Left ventricle myocardium inferior (tissue), 1 donor: ENCODE data around the gene STARD7. TPM values are rescaled to one million over a fixed set of nuclear protein-coding genes. Genes with fewer than 3 reads are reported as not detected.
A peak's percentile ranks its signal among the peaks of the same experiment; 100 is the strongest.
"Not testable (repeated sequence)": the region's sequence is repeated elsewhere in the genome, so short reads cannot be mapped to it uniquely, and the experiment has no call there.

Experiments used
- DNase-seq: peaks from one replicate; pipeline ENCODE4 v3.0.0-alpha.2; 2020
- H3K27ac ChIP-seq: fragments of 200-600 bp; replicated peaks from 2 replicates; pipeline ENCODE4 v1.8.0; 2021
- H3K27me3 ChIP-seq: fragments of 200-600 bp; 2 replicates; pipeline ENCODE4 v1.8.0; 2021; ENCODE audit warnings: low read depth
- H3K36me3 ChIP-seq: fragments of 200-600 bp; 2 replicates; pipeline ENCODE4 v1.8.0; 2021
- H3K4me1 ChIP-seq: fragments of 200-600 bp; 2 replicates; pipeline ENCODE4 v1.8.0; 2021
- H3K4me3 ChIP-seq: fragments of 200-600 bp; 2 replicates; pipeline ENCODE4 v1.8.0; 2021; ENCODE audit warnings: mild to moderate bottlenecking, moderate library complexity
- H3K9me3 ChIP-seq: fragments of 200-600 bp; replicated peaks from 2 replicates; pipeline ENCODE4 v1.8.0; 2021
- intact Hi-C: fragments of 100-400 bp; cut with micrococcal nuclease; formaldehyde crosslinking; loops from one replicate; pipeline ENCODE4 v1.11.0; 2022
- long read RNA-seq: library from polyadenylated mRNA; unstranded; transcript quantifications from one replicate; pipeline ENCODE4 v2.0.0, GENCODE V29; 2021
- total RNA-seq: library from RNA; stranded (reverse); fragmentation: NEBNext Ultra II Directional; extraction: Animal tissue kit (Norgen Biotek cat#: 25700); gene quantifications from one replicate; pipeline ENCODE4 v1.2.1, GENCODE V29; 2021
- TF ChIP-seq, protein P1 (sequence below): fragments of 200-600 bp; IDR thresholded peaks from 2 replicates; pipeline ENCODE4 v1.8.0; 2021; ENCODE audit warnings: antibody characterized with exemption, mild to moderate bottlenecking, borderline replicate concordance
- donor health status: DM: no; HTN: yes; CAD: no; lungs with severe emphysema.

STARD7 gene, protein sequence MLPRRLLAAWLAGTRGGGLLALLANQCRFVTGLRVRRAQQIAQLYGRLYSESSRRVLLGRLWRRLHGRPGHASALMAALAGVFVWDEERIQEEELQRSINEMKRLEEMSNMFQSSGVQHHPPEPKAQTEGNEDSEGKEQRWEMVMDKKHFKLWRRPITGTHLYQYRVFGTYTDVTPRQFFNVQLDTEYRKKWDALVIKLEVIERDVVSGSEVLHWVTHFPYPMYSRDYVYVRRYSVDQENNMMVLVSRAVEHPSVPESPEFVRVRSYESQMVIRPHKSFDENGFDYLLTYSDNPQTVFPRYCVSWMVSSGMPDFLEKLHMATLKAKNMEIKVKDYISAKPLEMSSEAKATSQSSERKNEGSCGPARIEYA
- total RNA-seq: 174 TPM
- long read RNA-seq, transcript STARD7-201 (8 exons, 3,368 nt): major isoform, 1,139 of 1,185 reads
- long read RNA-seq, partial matches to known transcripts: 21 of 1,185 reads
- long read RNA-seq, other reads (novel, unspliced or antisense): 24 of 1,185 reads

DNA sequence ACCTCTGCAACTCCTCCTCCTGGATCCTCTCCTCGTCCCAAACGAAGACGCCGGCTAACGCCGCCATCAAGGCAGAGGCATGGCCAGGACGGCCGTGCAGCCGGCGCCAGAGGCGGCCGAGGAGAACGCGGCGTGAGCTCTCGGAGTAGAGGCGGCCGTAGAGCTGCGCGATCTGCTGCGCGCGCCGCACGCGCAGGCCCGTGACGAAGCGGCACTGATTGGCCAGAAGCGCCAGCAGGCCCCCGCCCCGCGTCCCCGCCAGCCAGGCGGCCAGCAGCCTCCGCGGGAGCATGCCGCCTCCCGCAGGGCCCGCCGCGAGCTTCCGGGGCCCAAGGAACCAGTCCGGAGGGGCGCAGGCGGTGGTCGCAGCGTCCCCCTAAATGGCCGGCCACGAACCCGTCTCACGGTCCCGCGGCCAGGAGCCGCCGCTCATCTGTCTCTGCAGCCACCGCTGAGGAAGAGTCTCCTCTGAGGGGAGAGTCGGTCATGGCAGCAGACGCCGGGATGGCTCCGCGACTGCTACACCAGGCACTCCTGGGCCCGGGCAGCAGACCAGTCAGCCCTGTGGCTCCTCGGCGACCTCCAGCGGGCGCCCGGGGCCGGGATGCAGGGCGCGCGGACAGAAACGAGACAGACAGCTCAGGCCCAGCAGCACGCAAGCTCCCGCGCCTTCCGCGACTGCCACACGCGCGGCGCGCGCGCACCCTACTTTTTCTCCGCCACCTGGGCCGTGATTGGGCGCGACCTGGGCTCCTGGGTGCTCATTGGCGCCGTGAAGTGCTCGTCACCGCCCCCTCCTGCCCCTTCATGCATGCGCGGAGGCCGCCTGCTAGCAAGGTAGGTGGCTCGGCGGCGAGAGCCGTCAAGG lies at the start of gene STARD7:
STARD7 (minus strand) TSS at position 685 of the 868 bp plus-strand sequence; CDS start at position 292, 393 bp downstream.
- intact Hi-C loops: no loop called here
- peaks cover 63% of the 10 kb centered on the region for H3K4me1 ChIP-seq

DNA sequence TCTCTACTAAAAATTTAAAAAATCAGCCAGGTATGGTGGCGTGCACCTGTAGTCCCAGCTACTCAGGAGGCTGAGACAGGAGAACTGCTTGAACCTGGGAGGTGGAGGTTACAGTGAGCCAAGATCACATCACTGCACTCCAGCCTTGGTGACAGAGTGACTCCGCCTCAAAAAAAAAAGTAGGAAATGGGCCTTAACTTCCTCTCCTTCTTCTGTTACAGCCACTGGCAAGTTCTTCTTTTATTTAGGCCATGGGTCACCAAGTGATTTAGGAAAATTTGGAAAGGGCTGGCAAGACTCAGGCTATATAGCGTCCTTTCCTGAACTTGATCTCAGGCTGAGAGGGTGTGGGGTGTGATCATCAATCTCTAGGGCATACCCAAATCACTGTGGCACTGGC lies 49.1 kb upstream of the STARD7 start:
- H3K9me3 ChIP-seq, intact Hi-C loops, DNase-seq, H3K27me3 ChIP-seq: not testable (repeated sequence)
- peak overlapping the region; percentile 96 for H3K27ac ChIP-seq
- peak overlapping the region; percentile 53 for H3K4me3 ChIP-seq
- H3K4me1 ChIP-seq: peaks cover 100% of the 10 kb centered on the region
- peaks cover 57% of the 10 kb centered on the region for H3K36me3 ChIP-seq

More for the DNA sequence above, at the start of gene STARD7:
- Histone ChIP-seq H3K9me3 (no peaks in the 10 kb centered on the region), H3K27ac (peak within 1 kb of the TSS; percentile 99), H3K4me3 (peak within 1 kb of the TSS; percentile 85), H3K36me3 (no peaks in the 10 kb centered on the region), H3K27me3 (no peaks in the 10 kb centered on the region)
- TF ChIP-seq, protein P1, sequence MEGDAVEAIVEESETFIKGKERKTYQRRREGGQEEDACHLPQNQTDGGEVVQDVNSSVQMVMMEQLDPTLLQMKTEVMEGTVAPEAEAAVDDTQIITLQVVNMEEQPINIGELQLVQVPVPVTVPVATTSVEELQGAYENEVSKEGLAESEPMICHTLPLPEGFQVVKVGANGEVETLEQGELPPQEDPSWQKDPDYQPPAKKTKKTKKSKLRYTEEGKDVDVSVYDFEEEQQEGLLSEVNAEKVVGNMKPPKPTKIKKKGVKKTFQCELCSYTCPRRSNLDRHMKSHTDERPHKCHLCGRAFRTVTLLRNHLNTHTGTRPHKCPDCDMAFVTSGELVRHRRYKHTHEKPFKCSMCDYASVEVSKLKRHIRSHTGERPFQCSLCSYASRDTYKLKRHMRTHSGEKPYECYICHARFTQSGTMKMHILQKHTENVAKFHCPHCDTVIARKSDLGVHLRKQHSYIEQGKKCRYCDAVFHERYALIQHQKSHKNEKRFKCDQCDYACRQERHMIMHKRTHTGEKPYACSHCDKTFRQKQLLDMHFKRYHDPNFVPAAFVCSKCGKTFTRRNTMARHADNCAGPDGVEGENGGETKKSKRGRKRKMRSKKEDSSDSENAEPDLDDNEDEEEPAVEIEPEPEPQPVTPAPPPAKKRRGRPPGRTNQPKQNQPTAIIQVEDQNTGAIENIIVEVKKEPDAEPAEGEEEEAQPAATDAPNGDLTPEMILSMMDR: peak; percentile 36
- DNase-seq: peak; percentile 100

DNA sequence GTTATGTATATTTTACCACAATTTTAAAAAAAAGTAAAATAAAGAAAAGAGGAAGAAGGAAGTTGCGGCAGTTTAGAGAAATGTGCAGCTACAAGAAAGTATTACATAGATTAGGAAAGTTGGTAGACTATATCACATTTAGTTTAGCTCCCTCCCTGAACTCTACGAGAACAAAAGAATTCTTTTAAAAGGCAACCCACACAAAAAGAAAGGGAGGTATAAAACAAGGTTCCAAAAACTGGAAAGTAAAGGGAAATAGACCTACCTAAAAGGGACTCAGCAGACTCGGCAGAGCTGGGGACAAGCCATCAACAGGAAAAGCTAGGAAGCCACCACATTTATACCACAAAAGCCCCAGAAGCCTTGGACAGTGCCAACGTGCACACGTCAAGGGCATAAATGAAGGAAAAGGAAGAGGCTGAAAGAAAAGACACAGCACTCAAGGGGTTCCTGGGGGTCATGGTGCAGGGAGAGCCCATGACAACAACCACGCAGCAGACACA lies 48.0 kb upstream of the STARD7 start:
- Histone ChIP-seq H3K9me3 (no peaks in the 10 kb centered on the region), H3K4me1 (peaks cover 100% of the 10 kb centered on the region), H3K36me3 (peaks cover 59% of the 10 kb centered on the region), H3K4me3 (peak overlapping the region; percentile 53), H3K27me3 (no peaks in the 10 kb centered on the region), H3K27ac (peak overlapping the region; percentile 96)
- TF ChIP-seq, protein P1: no peak
- intact Hi-C loops: no loop called here
- no peak for DNase-seq

DNA sequence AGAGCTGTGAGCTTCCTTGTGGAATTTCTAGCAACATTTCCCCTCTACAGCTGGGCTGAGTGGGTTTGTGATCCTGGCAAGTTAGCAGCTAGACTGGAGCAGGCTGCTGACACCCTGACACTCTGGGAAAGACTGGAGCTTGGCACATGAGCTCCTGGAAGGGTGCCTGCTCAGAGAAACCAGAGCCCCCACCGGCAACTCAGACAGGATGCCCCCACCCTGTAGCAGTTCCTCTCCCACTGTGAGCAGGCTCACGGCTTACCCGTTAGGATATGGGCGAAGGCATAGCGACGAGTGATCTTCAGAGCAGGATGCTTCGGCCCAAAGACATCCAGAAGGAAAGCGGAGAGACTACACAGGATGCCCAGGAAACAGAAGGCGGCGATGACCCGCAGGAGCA lies 45.9 kb upstream of the STARD7 start:
- peak overlapping the region; percentile 7 for H3K4me3 ChIP-seq
- peak overlapping the region; percentile 96 for H3K27ac ChIP-seq
- no peaks in the 10 kb centered on the region for H3K9me3 ChIP-seq
- peaks cover 100% of the 10 kb centered on the region for H3K4me1 ChIP-seq
- TF ChIP-seq, protein P1: no peak
- intact Hi-C loops: no loop called here
- peaks cover 57% of the 10 kb centered on the region for H3K36me3 ChIP-seq
- no peaks in the 10 kb centered on the region for H3K27me3 ChIP-seq
- peak; percentile 40 for DNase-seq

DNA sequence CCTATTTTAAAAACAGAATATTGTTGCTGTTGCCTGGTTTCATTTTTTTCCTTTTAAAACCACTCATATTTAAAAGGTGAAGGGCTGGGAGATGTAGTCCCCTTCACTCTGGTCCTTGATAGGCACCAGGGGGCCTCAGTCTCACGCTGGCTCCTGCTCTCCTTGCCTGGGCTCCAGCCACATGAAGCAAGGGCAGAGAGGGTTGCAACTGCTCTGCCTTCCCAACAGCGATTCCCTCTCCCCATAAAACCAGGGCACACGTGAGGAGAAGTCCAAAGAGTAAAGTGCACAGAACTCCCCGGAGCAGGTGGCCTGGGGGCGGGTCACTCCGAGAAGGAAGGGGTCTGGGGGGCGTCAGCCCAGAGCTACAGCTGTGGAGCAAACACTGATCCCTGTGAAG lies 44.4 kb upstream of the STARD7 start:
- TF ChIP-seq, protein P1: peak; percentile 40
- H3K4me3 ChIP-seq: no peak overlapping the region
- no peaks in the 10 kb centered on the region for H3K9me3 ChIP-seq
- no peak for DNase-seq
- H3K27me3 ChIP-seq: no peaks in the 10 kb centered on the region
- intact Hi-C loops: no loop called here
- peaks cover 57% of the 10 kb centered on the region for H3K36me3 ChIP-seq
- H3K27ac ChIP-seq: peak overlapping the region; percentile 96
- H3K4me1 ChIP-seq: peaks cover 90% of the 10 kb centered on the region
